ENCODE results near the gene PALD1.
A peak's percentile ranks its signal among the peaks of the same experiment; 100 is the strongest.

The PALD1 gene

DNA sequence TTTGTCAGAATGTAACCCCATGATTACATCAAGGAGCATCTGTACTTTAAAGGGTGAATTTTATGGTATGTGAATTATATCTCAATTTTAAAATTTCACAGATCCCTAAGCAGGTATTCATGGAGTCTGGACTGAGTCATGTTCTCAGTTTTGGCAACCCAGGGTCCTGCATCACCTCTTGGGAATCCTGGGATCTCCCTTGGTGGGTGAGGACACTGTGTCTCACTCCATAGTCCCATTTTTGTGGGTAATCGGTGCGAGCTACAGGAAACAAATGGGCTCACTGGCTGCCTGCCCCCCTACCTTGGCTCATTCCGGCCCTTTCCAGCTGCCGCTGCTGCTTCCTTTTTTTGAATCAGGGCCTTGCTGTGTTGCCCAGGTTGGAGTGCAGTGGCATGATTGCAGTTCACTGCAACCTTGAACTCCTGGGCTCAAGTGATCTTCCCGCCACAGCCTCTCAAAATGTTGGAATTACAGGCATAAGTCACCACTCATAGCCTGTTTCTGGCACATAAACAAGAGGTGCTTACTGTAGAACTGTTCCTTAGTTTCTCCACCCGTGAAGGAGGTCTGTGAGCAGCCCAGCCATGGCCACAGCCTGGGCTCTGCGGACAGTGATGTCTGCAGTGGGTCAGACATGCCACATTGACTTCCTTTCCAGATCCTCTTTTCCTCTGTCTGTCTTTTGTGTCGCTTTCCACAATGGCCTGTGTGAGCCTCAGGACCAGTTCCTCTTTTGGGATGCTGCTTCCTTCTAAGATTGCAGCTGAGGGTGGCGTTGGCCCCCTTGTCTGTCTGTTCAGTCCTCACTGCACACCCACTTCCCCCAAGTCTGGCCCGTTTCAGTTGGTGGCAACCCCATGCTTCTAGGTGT is 14.5 kb downstream of the PALD1 start:
- no peak overlapping the region for H3K4me3 ChIP-seq (ENCODE audit: low read depth, low read length)
- DNase-seq (ENCODE audit: low read depth) = peak; percentile 42
- in situ Hi-C loops (cut with HindIII; ENCODE audit: low sequenced_read_pairs) = no loop called here
- TF ChIP-seq, protein P1, sequence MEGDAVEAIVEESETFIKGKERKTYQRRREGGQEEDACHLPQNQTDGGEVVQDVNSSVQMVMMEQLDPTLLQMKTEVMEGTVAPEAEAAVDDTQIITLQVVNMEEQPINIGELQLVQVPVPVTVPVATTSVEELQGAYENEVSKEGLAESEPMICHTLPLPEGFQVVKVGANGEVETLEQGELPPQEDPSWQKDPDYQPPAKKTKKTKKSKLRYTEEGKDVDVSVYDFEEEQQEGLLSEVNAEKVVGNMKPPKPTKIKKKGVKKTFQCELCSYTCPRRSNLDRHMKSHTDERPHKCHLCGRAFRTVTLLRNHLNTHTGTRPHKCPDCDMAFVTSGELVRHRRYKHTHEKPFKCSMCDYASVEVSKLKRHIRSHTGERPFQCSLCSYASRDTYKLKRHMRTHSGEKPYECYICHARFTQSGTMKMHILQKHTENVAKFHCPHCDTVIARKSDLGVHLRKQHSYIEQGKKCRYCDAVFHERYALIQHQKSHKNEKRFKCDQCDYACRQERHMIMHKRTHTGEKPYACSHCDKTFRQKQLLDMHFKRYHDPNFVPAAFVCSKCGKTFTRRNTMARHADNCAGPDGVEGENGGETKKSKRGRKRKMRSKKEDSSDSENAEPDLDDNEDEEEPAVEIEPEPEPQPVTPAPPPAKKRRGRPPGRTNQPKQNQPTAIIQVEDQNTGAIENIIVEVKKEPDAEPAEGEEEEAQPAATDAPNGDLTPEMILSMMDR (IDR thresholded peaks at IDR 0.05; ENCODE audit: low read depth, low read length, missing control alignments) = no peak

DNA sequence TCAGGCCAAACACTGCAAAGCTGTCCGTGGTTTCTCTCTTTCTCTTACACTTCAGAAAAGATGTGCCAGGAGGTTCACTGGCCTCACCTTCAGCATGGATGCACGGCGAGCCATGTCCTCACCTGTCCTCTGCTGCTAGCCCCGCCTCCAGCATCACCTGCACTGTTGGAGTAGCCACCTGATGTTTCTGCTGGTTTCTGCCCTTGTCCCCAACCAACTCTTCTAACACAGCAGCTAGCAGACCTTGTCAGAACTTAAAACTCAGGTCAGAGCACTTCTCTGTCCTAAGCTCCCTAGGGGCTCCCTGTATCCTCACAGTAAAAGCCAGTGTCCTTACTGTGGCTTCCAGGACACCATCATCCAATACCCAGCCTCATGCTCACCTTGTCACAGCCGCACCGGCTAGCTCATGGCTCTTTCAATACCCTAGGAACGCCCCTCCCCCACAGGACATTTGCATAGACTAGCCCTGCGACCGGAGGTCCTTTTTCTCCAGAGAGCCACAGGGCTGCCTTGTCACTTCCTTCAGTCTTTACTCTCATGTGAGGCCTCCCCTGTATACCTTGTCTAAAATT is 15.2 kb downstream of the PALD1 start:
- in situ Hi-C loops (cut with HindIII; ENCODE audit: low sequenced_read_pairs) = no loop called here
- no peak overlapping the region for H3K4me3 ChIP-seq (ENCODE audit: low read depth, low read length)
- DNase-seq (ENCODE audit: low read depth) = no peak
- TF ChIP-seq, protein P1 (IDR thresholded peaks at IDR 0.05; ENCODE audit: low read depth, low read length, missing control alignments) = no peak

DNA sequence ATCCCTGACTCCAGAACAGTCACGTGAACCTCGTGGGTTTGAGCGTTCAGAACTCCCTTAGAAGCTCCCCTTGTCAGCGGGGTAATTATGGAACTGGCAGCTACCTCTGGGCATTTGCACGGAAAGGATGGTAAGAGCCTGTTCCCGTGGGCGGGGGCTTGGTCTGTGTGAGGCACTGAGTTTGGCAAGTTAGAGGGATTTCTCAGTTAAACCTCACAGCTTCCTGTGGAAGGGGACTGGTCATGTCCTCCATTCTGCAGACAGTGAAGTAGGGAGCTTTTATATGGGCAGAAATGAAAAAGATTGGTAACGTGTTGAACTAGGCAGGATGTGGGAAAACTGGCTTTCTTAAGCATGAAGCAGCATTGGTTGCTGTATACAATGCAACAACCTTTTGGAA is 16.0 kb downstream of the PALD1 start:
- no peak for DNase-seq (ENCODE audit: low read depth)
- TF ChIP-seq, protein P1 (IDR thresholded peaks at IDR 0.05; ENCODE audit: low read depth, low read length, missing control alignments) = no peak
- in situ Hi-C loops (cut with HindIII; ENCODE audit: low sequenced_read_pairs) = no loop called here
- no peak overlapping the region for H3K4me3 ChIP-seq (ENCODE audit: low read depth, low read length)

DNA sequence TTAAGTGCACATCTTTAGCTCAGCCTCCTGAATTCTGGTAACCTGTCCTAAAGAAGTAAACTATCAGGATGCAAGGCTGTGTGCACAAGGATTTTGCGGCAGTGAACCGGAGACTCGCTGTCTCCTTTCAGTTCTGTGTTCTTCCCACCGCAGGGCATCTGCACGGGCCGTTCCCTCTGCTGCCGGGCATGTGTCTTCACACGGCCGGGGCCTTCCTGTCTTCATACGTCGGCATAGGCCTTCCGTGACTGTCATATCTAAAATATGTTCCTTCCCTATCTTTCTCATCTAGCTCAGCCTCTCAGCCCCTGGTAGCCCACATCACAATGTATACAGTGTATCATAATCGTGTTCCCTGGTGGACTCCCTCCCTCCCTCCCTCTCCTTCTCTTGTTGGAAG is 16.4 kb downstream of the PALD1 start:
- no peak overlapping the region for H3K4me3 ChIP-seq (ENCODE audit: low read depth, low read length)
- DNase-seq (ENCODE audit: low read depth) = no peak
- TF ChIP-seq, protein P1 (IDR thresholded peaks at IDR 0.05; ENCODE audit: low read depth, low read length, missing control alignments) = no peak
- in situ Hi-C loops (cut with HindIII; ENCODE audit: low sequenced_read_pairs) = no loop called here

DNA sequence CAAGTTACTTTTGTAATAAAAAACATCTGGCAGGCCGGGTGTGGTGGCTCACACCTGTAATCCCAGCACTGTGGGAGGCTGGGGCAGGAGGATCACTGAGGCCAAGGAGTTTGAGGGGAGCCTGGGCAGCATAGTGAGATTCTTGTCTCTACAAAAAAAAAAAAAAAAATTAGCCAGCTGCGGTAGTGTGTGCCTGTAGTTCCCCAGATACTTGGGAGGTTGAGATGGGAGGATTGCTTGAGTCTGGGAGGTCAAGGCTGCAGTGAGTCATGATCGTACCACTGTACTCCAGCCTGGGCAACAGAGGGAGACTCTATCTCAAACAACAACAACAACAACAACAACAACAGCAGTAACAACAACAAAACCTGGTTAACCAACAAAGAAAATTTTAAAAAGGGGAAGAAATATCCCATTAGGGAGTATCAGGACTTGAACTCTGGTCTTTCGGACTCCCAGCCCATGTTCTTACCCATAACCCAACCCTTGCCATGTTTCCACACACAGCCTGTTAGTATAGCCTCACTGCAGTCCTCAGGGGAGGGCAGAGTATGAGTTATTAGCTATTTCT is 17.2 kb downstream of the PALD1 start:
- no peak overlapping the region for H3K4me3 ChIP-seq (ENCODE audit: low read depth, low read length)
- no peak for DNase-seq (ENCODE audit: low read depth)
- in situ Hi-C loops (cut with HindIII; ENCODE audit: low sequenced_read_pairs) = no loop called here
- TF ChIP-seq, protein P1 (IDR thresholded peaks at IDR 0.05; ENCODE audit: low read depth, low read length, missing control alignments) = no peak

DNA sequence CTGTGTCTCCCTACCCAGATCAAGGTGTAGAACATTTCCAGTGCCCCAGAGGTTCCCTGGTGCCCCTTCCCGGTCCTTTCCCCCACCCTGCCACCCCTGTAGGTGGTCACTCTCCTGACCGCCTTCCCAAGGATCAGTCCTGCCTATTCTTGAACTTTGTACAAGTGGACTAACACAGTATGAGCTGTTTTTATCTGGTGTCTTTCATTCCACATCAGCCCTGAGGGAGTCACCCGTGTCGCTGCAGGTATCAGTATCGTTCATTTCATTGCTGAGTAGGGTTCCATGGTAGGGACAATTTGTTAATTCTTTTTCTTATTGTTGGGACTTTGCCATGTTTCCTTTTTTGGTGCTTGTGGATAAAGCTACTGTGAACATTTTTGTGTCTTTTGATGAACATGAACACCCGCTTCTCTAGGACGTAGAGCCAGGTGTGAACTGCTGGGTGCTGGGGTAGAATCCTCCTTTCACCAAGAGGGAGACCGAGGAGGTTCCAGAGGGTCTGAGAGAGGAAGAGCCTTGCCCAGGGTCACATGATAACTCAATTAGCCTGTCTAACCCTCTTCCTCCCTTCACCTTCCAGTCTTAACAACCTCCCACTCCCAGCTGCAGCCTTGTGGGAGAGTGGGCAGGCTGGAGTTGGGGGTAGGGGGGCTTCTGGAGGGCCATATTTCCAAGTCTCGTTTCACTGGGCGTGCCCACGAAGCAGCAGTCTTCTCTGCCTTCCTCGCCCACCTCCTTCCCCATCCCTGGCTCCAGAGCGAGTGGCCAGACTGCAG is 18.0 kb downstream of the PALD1 start:
- in situ Hi-C loops (cut with HindIII; ENCODE audit: low sequenced_read_pairs) = no loop called here

More for the DNA sequence above, 18.0 kb downstream of the PALD1 start:
- no peak for DNase-seq (ENCODE audit: low read depth)
- no peak overlapping the region for H3K4me3 ChIP-seq (ENCODE audit: low read depth, low read length)
- TF ChIP-seq, protein P1 (IDR thresholded peaks at IDR 0.05; ENCODE audit: low read depth, low read length, missing control alignments) = no peak

Measured in astrocyte of the cerebellum (primary cell).